Endothelial cell of umbilical vein (primary cell): Measurements from ENCODE around the gene IQGAP2. TPM values are rescaled to one million over a fixed set of nuclear protein-coding genes. Genes with fewer than 3 reads are reported as not detected.

Source experiments
- BruUV-seq: library from RNA; stranded (reverse); fragments of 400-500 nt; replicated peaks from 2 replicates; lab custom pipeline; 2021; lab: Mats Ljungman, UMichigan
- CTCF ChIA-PET: fragments of 300-600, 350-600 bp; sonication (Branson Sonifier 250); formaldehyde crosslinking; loops from one replicate; lab custom pipeline; 2021; ENCODE audit warnings: antibody characterized with exemption, inconsistent platforms; lab: Charles Lee
- POLR2A ChIA-PET: fragments of 300-600, 350-600 bp; sonication (Branson Sonifier 250); formaldehyde crosslinking; loops from one replicate; lab custom pipeline; 2021; ENCODE audit warnings: antibody characterized with exemption, inconsistent platforms; lab: Charles Lee
- DNase-seq: peaks from one replicate; pipeline ENCODE4 v3.0.0-alpha.2; 2011; ENCODE audit warnings: low read depth, low spot score
- FAIRE-seq: peaks from 2 replicates; lab custom pipeline; 2011; peaks lifted over from hg19 to GRCh38; lab: Jason Lieb, UNC
- H2AFZ ChIP-seq: 2 replicates; pipeline ENCODE4 v1.6.0; 2012; ENCODE audit warnings: low read depth, low read length, control low read depth, inconsistent platforms
- H3K27ac ChIP-seq: 2 replicates; pipeline ENCODE4 v1.5.1; 2011; ENCODE audit warnings: low read depth, mild to moderate bottlenecking, control low read depth, low read length, moderate library complexity; ENCODE audit not compliant: insufficient read depth
- H3K27me3 ChIP-seq, 2 experiments: 2 replicates each; pipeline versions ENCODE4 v1.6.0 to v1.6.1; 2011; ENCODE audit warnings: low read length in 2 of 2, mixed read lengths in 1 of 2; ENCODE audit not compliant: control insufficient read depth in 2 of 2, insufficient read depth in 2 of 2
- H3K36me3 ChIP-seq, 2 experiments: 2 replicates in 1 of 2; 3 replicates in 1 of 2; pipeline ENCODE4 v1.5.1; 2011; ENCODE audit warnings: low read length in 2 of 2, mild to moderate bottlenecking in 1 of 2, moderate library complexity in 1 of 2; ENCODE audit not compliant: control insufficient read depth in 2 of 2, insufficient read depth in 2 of 2; ENCODE audit errors: extremely low read depth in 1 of 2
- H3K4me1 ChIP-seq: 3 replicates; pipeline ENCODE4 v1.5.1; 2011; ENCODE audit warnings: mild to moderate bottlenecking, low read length; ENCODE audit not compliant: control insufficient read depth, insufficient read depth; ENCODE audit errors: extremely low read depth
- H3K4me2 ChIP-seq: 2 replicates; pipeline ENCODE4 v1.6.1; 2011; ENCODE audit warnings: low read length, control low read depth, mixed read lengths; ENCODE audit not compliant: insufficient read depth
- H3K4me3 ChIP-seq, 3 experiments: fragments of 200-600 bp in 1 of 3; sonication (generic), shearing (Covaris generic) in 1 of 3; replicated peaks in 1 of 3; 2 replicates each; pipeline ENCODE4 v1.5.1; 2011 to 2016; ENCODE audit warnings: control low read depth in 3 of 3, low read length in 3 of 3, mild to moderate bottlenecking in 2 of 3, inconsistent platforms in 1 of 3, low read depth in 1 of 3, moderate library complexity in 1 of 3; ENCODE audit not compliant: insufficient read depth in 1 of 3
- H3K79me2 ChIP-seq: 2 replicates; pipeline ENCODE4 v1.6.0; 2012; ENCODE audit warnings: low read length, inconsistent platforms; ENCODE audit not compliant: control insufficient read depth, insufficient read depth
- H3K9ac ChIP-seq: replicated peaks from 2 replicates; pipeline ENCODE3; 2011; ENCODE audit warnings: low read length, control low read depth; ENCODE audit not compliant: insufficient read depth; ENCODE audit errors: extremely low read depth
- H3K9me1 ChIP-seq: replicated peaks from 3 replicates; pipeline ENCODE4 v1.6.0; 2011; ENCODE audit warnings: mild to moderate bottlenecking, low read length; ENCODE audit not compliant: control insufficient read depth, insufficient read depth; ENCODE audit errors: extremely low read depth
- H3K9me3 ChIP-seq: replicated peaks from 2 replicates; pipeline ENCODE4 v1.5.1; 2012; ENCODE audit warnings: low read length, inconsistent platforms; ENCODE audit not compliant: control insufficient read depth, insufficient read depth
- H4K20me1 ChIP-seq: replicated peaks from 2 replicates; pipeline ENCODE3; 2011; ENCODE audit warnings: mild to moderate bottlenecking, low read length; ENCODE audit not compliant: control insufficient read depth, insufficient read depth; ENCODE audit errors: extremely low read depth
- CTCF ChIP-seq, 2 donors: IDR thresholded peaks; 1 replicate in 1 of 2; 2 replicates in 1 of 2; pipeline ENCODE4 v1.5.1; 2011; ENCODE audit warnings: low read length in 2 of 2, mild to moderate bottlenecking in 2 of 2, moderate library complexity in 2 of 2, control low read depth in 1 of 2, inconsistent platforms in 1 of 2, low read depth in 1 of 2; ENCODE audit not compliant: insufficient read depth in 1 of 2; ENCODE audit errors: extremely low read depth in 1 of 2
- EZH2 ChIP-seq: IDR thresholded peaks from 2 replicates; pipeline ENCODE4 v1.6.1; 2012; ENCODE audit warnings: borderline replicate concordance, low read depth, mild to moderate bottlenecking, moderate library complexity, low read length, inconsistent platforms; ENCODE audit not compliant: severe bottlenecking
- FOS ChIP-seq: IDR thresholded peaks from 2 replicates; pipeline ENCODE4 v1.6.1; 2011; ENCODE audit warnings: mild to moderate bottlenecking, low read length, moderate library complexity, borderline replicate concordance; ENCODE audit not compliant: insufficient read depth
- GATA2 ChIP-seq: IDR thresholded peaks from 2 replicates; pipeline ENCODE4 v1.7.0; 2011; ENCODE audit warnings: low read depth, mild to moderate bottlenecking, moderate library complexity, mixed read lengths, low read length; ENCODE audit not compliant: insufficient read length, insufficient read depth
- JUN ChIP-seq: IDR thresholded peaks from 2 replicates; pipeline ENCODE4 v1.6.1; 2011; ENCODE audit warnings: borderline replicate concordance, low read depth; ENCODE audit not compliant: insufficient read length, insufficient read depth
- MAX ChIP-seq: IDR thresholded peaks from 2 replicates; pipeline ENCODE4 v1.6.1; 2011; ENCODE audit not compliant: insufficient read depth, insufficient read length
- MYC ChIP-seq: IDR thresholded peaks from one replicate; pipeline ENCODE4 v1.6.1; 2011; ENCODE audit warnings: mild to moderate bottlenecking, low read depth, low read length
- POLR2A ChIP-seq: IDR thresholded peaks from 2 replicates; pipeline ENCODE4 v1.6.1; 2012; ENCODE audit warnings: low read depth, mild to moderate bottlenecking, control low read depth, low read length
- POLR2AphosphoS5 ChIP-seq: IDR thresholded peaks from 2 replicates; pipeline ENCODE4 v1.6.1; 2012; ENCODE audit warnings: low read depth, mild to moderate bottlenecking, control low read depth, low read length, moderate library complexity; ENCODE audit not compliant: insufficient read depth
- dilution Hi-C: fragments of 300-500 bp; cut with MboI; formaldehyde crosslinking; loops from one replicate; pipeline ENCODE4 v1.15.0; 2019; ENCODE audit warnings: low sequenced_read_pairs; ENCODE audit not compliant: extremely low pct_ligation_motif_present
- intact Hi-C: fragments of 100-400 bp; cut with micrococcal nuclease; formaldehyde crosslinking; loops from one replicate; pipeline ENCODE4 v1.10.0; 2022
- polyA plus RNA-seq, 4 experiments: library from polyadenylated mRNA; depleted of rRNA in 3 of 4; stranded (reverse) in 3 of 4; unstranded in 1 of 4; fragments of >200 nt; gene quantifications; 2 replicates each; pipeline versions ENCODE4 v1.2.1 to v1.2.3, GENCODE V29; 2011 to 2012; ENCODE audit warnings: missing spikeins in 1 of 4
- total RNA-seq: library from RNA; stranded (reverse); gene quantifications from 2 replicates; pipeline ENCODE4 v1.2.3, GENCODE V29; 2021

Gene IQGAP2
- total and polyA plus RNA-seq, 2 donors (not counting 3 experiments of a cell fraction or from before 2014, with no cell fraction given) = 4.5 to 4.7 TPM

GRCh38 chr5:76617675-76618074 lies 214.6 kb downstream of the IQGAP2 start:
- CTCF ChIA-PET = interaction anchor here (0.8 to 3.2 kb wide), 2 partner anchors 9 to 16 kb away, joined by 3 to 11 read pairs; no protein-coding TSS in a partner anchor

More at GRCh38 chr5:76617675-76618074, 214.6 kb downstream of the IQGAP2 start:
- Histone ChIP-seq H3K9me1 (no peaks in the 10 kb centered on the region), H3K4me3 (no peak overlapping the region), H3K79me2 (no peaks in the 10 kb centered on the region), H3K9ac (no peak overlapping the region), H3K36me3 (no peaks in the 10 kb centered on the region), H3K4me2 (no peak overlapping the region), H3K4me1 (no peaks in the 10 kb centered on the region), H3K9me3 (no peaks in the 10 kb centered on the region), H2AFZ (no peak overlapping the region), H3K27ac (no peak overlapping the region), H4K20me1 (no peaks in the 10 kb centered on the region), H3K27me3 (no peaks in the 10 kb centered on the region)
- POLR2A ChIA-PET = no interaction called here
- FAIRE-seq (no peak), DNase-seq (no peak)
- TF ChIP-seq POLR2A (no peak), MAX (no peak), CTCF (IDR thresholded peaks at IDR 0.05; ENCODE audit: extremely low read depth in 1 of 2, insufficient read depth in 1 of 2, low read depth in 1 of 2, low read length in 2 of 2) (no peak), JUN (no peak), MYC (no peak), GATA2 (no peak), FOS (no peak), EZH2 (no peak), POLR2AphosphoS5 (no peak)
- intact Hi-C loops (no loop called here), dilution Hi-C loops (no loop called here)
- no TSS peak for BruUV-seq
